Ureter (tissue), 1 donor: ENCODE results near the gene ENOSF1. TPM values are rescaled to one million over a fixed set of nuclear protein-coding genes. Genes with fewer than 3 reads are reported as not detected.

Experiments
- DNase-seq: peaks from one replicate; pipeline ENCODE4 v3.0.0-alpha.2; 2020; ENCODE audit warnings: low spot score
- total RNA-seq: library from RNA; stranded (reverse); gene quantifications from one replicate; pipeline ENCODE4 v1.2.4, GENCODE V29; 2023
- donor health status: DM: yes; HTN: yes; CAD: no.

ENOSF1 gene
- total RNA-seq, 1 donor from 2014 or later, result 221 TPM

DNA sequence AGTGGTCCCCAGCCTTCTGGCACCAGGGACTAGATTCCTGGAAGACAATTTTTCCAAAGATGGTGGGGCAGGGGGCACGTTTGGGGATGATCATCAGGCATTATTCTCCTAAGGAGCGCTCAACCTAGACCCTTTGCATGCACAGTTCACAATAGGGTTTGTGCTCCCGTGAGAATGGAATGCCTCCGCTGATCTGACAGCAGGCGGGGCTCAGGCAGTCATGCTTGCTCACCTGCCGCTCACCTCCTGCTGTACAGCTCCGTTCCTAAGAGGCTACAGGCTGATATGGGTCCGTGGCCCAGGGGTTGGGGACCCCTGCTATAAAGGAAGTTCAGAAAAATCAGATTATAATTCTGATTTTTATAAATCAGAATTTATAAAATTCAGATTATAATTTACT, 77.3 kb downstream of the ENOSF1 start:
- DNase-seq, result no peak

DNA sequence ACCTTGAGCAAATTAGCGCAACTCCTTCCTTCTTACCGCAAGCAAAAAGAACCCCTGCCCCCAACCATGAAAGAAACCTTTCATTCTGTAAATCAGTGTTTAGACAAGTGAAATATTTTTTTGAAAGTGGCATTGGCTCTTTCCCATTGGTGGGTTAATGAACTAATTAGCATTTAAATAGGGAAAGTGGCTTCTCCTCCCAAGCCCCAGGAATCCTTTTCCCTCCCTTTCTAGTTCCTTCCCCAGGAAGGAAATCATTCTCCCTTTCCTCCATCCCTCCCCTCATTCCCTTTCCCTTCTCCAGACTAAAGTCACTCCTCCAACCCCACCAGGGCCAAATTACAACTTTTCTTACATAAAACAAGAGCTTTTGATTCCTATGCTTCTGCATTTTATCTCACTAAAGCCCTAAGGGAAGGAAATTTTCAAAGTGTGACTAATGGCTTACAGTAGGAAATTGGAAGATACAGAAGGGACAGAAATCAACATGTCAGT, 77.8 kb downstream of the ENOSF1 start:
- DNase-seq, result no peak

DNA sequence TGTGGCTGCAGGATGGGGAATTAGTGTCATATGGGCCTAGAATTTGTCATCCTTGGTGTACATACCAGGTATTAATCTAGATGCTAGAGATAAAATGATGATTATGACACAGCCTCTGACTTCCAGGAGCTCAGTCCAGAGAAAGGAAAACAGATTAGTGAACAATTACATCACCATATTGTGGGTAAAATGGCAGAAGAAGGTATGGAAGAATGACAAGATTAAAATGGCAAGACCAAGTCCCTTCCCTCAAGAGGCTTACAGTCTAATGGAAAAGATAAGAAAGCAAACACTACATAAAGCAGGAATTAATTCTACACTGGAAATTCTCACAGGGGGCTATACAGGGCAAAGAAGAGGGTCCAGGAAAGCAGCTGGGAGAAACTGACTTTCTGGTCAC, 80.9 kb downstream of the ENOSF1 start:
- DNase-seq, result no peak

DNA sequence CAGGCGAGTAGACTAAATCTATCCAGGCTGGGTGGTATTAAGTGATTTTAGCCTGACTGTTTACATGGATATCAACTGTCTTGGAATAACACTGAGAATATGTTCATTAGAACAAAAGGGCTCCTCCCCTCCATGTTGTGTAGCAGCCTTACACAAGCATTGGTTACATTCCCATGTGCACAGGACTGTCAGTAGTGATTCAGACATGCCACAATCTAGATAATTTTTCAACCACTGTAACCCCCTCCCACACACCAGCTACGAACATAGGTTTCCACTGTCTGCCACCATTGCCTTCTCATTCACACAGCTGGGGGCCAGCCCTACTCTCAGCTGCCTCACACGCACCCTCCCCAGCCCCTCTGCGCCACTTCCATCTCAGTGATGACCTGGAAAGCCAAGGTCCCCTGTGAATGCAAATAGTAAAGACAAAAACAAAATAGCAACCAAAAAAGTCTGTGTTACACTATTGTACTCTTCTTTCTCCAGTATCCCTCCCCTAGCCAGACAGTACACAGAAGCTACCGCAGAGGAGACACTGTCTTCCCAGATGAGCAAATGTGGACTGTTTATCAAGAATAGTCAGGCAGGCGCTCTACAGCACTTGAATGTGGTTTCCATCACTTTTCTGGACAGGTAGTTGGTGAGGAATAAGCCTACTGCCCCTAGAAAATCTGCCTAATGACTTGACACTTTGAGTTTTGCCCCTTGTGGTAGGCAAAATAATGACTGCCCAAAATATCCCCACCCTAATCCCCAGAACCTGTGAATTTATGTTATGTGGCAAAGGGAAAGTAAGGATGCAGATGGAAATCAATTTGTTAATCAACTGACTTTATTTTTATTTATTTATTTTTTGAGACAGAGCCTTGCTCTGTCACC, 82.9 kb downstream of the ENOSF1 start:
- DNase-seq, result no peak

- no peak for DNase-seq
Measured at GRCh38 chr18:627231-627630, 85.2 kb downstream of the ENOSF1 start.

GRCh38 chr18:623761-624620, 88.4 kb downstream of the ENOSF1 start:
- peak; percentile 68 for DNase-seq

GRCh38 chr18:622289-622688, 90.1 kb downstream of the ENOSF1 start:
- no peak for DNase-seq

DNA sequence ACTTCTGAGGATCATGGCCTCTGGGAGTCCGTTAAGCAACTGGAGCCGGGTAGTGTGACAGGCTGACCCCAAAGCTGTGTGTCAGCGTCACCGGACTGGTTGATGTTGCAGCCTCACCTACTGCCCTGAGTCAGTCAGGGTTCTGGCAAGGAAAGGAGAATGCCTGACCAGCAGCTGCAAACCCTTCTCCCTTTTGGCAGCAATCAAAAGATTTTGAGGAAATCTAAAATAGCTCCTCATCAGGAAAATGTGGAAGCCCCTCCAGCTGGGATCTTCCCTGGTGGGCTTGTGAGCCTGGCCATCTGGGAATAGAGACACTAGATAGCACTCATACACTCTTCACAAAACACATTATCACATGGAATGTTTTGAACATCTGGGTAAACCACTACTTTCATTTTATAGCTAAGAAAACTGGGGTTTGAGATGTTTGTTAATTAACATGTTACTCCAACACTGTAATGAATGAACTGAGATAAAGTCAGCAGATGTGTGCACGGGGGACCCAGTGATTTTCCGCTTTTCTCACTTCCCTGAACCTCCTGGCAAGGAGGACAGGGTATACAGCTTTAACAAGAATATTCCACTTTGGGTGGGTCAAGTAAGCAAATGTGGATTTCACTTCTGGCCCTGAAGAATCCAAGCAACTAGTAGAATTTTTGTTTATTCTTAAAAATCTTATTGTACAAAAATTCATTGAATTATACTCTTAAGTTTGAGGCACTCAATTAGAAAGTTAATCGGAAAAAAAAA, 91.0 kb downstream of the ENOSF1 start:
- DNase-seq, result no peak

Other genes starting within 250 kb of the ENOSF1 start
- 10.2 TPM for gene COLEC12, start 211.9 kb downstream of the ENOSF1 start, total RNA-seq
- gene CETN1, start 132.2 kb downstream of the ENOSF1 start, total RNA-seq, result not detected
- 1.8 TPM for gene CLUL1, start 115.6 kb downstream of the ENOSF1 start, total RNA-seq
- 5.1 TPM for gene TYMS, start 55.0 kb downstream of the ENOSF1 start, total RNA-seq
- 42.0 TPM for gene YES1, start 99.6 kb upstream of the ENOSF1 start, total RNA-seq
- gene ADCYAP1, start 192.2 kb upstream of the ENOSF1 start, total RNA-seq, result 0.18 TPM